ENCODE results near the gene MOGAT1.
"Not testable (repeated sequence)": the region's sequence is repeated elsewhere in the genome, so short reads cannot be mapped to it uniquely, and the experiment has no call there.

MOGAT1 gene

DNA sequence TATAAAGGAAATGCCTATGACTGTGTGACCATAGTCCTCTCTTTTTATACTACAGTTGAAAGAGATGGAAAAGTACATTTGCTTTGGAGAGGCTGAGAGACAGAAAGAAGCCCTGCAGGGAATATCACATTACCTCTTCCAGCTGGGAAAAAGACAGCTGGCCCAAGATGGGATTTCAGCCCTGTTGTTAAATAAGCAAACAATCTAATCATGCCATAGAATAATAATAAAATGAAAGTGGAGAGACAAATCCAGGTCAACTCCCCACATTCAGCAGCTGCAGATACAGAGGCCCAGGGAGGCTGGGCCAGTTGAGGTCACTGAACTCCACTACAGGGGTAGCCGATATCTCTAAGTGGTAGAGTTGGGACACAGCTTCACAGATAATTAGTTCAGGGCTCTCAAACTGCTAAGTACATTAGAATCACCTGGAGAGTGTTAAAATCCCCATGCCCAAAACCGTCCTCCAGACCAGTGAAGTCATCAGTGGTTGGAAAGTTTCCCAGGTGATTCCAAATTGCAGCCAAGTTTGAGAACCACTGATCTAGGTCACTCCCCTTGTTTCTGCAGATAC lies 81.9 kb downstream of the MOGAT1 start:
- no peak overlapping the region for H3K4me3 ChIP-seq (ENCODE audit: low read depth, low read length)
- in situ Hi-C loops (cut with HindIII; ENCODE audit: low sequenced_read_pairs): no loop called here
- TF ChIP-seq, protein P1, sequence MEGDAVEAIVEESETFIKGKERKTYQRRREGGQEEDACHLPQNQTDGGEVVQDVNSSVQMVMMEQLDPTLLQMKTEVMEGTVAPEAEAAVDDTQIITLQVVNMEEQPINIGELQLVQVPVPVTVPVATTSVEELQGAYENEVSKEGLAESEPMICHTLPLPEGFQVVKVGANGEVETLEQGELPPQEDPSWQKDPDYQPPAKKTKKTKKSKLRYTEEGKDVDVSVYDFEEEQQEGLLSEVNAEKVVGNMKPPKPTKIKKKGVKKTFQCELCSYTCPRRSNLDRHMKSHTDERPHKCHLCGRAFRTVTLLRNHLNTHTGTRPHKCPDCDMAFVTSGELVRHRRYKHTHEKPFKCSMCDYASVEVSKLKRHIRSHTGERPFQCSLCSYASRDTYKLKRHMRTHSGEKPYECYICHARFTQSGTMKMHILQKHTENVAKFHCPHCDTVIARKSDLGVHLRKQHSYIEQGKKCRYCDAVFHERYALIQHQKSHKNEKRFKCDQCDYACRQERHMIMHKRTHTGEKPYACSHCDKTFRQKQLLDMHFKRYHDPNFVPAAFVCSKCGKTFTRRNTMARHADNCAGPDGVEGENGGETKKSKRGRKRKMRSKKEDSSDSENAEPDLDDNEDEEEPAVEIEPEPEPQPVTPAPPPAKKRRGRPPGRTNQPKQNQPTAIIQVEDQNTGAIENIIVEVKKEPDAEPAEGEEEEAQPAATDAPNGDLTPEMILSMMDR (IDR thresholded peaks at IDR 0.05; ENCODE audit: low read depth, low read length): no peak
- DNase-seq (ENCODE audit: low read depth, low spot score): peak; percentile 86

DNA sequence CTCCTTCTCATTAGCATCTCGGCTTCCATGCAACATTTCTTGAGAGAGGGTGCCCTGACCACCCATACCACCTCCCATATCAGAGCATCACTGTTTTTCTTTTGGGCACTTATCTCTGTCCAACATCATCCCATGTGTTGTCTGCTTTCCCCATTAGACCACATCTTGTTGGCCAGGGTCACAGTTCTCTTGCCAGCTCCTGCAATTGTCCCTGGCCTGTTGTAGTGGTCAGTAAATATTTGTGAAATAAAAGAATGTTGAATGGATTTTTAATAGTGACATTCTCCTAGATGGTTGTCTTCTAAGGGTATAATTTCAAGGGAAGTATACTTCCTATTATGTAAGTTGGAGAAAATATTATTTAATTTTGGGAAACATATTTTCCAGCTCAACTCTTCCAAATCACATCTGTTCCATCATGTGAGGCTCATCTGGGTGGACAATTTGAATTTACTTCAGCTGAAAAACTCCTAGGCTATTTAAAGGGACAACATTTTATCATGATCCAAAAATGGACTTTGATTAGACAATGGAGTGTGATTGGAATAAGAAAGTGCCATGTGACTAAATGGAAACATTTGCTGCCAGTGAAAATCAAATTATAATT lies 83.0 kb downstream of the MOGAT1 start:
- in situ Hi-C loops (cut with HindIII; ENCODE audit: low sequenced_read_pairs): no loop called here
- no peak overlapping the region for H3K4me3 ChIP-seq (ENCODE audit: low read depth, low read length)
- DNase-seq (ENCODE audit: low read depth, low spot score): no peak
- TF ChIP-seq, protein P1 (IDR thresholded peaks at IDR 0.05; ENCODE audit: low read depth, low read length): no peak

DNA sequence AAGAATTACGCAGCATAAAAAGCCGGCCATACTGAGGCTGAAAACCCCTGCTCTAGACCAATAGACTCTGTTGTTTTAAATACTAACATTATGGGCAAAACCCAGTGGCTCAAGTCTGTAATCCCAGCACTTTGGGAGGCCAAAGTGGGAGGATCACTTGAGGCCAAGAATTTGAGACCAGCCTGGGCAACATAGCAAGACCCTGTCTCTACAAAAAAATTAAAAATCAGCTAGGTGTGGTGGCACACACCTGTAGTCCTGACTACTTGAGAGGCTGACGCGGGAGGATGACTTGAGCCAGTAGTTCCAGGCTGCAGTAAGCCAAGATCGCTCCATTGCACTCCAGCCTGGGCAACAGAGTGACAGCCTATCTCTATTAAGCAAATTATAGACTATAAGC lies 84.1 kb downstream of the MOGAT1 start:
- DNase-seq (ENCODE audit: low read depth, low spot score); H3K4me3 ChIP-seq (ENCODE audit: low read depth, low read length); in situ Hi-C loops (cut with HindIII; ENCODE audit: low sequenced_read_pairs): not testable (repeated sequence)

DNA sequence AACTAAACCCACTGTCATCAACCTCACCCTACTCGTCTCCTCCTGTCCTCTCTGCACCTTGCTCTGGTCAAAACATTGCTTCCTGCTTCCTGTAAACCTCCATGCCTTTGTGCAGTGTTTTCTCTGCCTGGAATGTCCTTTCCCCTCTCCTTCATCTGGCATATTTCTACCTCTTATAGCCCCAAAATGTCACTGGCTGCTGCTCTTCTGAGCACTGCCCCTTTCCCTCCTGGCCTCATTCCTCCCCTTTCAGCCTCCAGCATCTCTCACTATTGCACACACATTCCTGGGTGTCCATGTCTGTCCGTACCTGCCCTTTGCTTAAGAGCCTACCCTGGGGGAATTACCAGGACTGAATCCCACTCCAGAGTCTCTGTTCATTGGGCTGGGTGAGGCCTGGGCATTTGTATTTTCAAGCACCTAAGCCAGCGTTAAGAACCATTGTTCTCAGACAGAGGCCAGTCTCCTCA lies 84.9 kb downstream of the MOGAT1 start:
- TF ChIP-seq, protein P1 (IDR thresholded peaks at IDR 0.05; ENCODE audit: low read depth, low read length): no peak
- in situ Hi-C loops (cut with HindIII; ENCODE audit: low sequenced_read_pairs): no loop called here
- DNase-seq (ENCODE audit: low read depth, low spot score): no peak
- no peak overlapping the region for H3K4me3 ChIP-seq (ENCODE audit: low read depth, low read length)

DNA sequence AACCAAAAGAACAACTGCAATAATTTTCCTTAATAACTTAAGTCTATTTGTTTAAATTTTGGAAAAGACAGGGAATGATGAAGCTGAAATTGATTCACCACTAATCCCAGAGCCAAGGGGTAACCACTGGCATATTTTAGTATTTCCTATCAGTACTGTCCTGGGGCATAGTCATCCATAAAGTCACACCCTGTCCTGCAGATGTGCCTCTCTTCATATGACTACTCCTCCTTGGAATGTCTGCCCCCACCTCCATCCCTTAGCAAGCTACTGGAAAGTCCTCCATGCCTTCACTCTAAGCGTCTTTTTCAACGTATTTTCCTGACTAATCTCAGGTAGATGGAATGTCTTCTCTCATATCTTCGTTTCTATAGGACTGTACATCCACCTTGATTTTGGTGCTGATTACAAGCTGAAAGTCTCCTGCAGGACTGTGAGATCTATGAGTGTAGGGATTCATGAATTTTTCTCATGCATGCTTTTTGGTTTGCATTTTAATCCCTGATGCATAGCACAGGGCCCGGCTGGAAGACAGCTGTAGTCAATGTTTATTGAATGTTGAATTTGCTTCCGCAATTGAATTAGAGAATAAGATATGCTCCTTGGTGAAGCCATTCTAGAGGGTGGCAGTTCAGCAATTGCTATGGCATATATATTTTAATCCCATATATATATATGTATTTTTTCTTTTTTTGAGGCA lies 85.6 kb downstream of the MOGAT1 start:
- peak; percentile 37 for DNase-seq (ENCODE audit: low read depth, low spot score)
- no peak overlapping the region for H3K4me3 ChIP-seq (ENCODE audit: low read depth, low read length)
- TF ChIP-seq, protein P1 (IDR thresholded peaks at IDR 0.05; ENCODE audit: low read depth, low read length): no peak
- in situ Hi-C loops (cut with HindIII; ENCODE audit: low sequenced_read_pairs): no loop called here
